SK-N-SH (cell line): ENCODE measurements around the gene CNGA1. TPM values are rescaled to one million over a fixed set of nuclear protein-coding genes. Genes with fewer than 3 reads are reported as not detected.
"Not testable (repeated sequence)": the region's sequence is repeated elsewhere in the genome, so short reads cannot be mapped to it uniquely, and the experiment has no call there.

Experiments
- CTCF ChIA-PET: fragments of 300-600, 350-600 bp; formaldehyde crosslinking; extraction: SDS; loops from one replicate; lab custom pipeline; 2021; lab: Yijun Ruan, JAX
- POLR2A ChIA-PET: fragments of 350-600 bp; sonication (Branson Sonifier 250); formaldehyde crosslinking; extraction: SDS; loops from one replicate; lab custom pipeline; 2020; ENCODE audit warnings: antibody characterized with exemption, inconsistent platforms; lab: Yijun Ruan, JAX
- DNase-seq: peaks from one replicate; pipeline ENCODE4 v3.0.0; 2012
- H2AFZ ChIP-seq: fragments of 200-600 bp; sonication (generic); 2 replicates; pipeline ENCODE4 v1.8.1; 2016; ENCODE audit warnings: antibody characterized with exemption, mild to moderate bottlenecking, low read depth
- H3F3A ChIP-seq: fragments of 200-600 bp; sonication (generic); replicated peaks from 2 replicates; pipeline ENCODE3; 2016; ENCODE audit warnings: antibody characterized with exemption, mild to moderate bottlenecking; ENCODE audit not compliant: insufficient read depth
- H3K27ac ChIP-seq, 2 experiments: fragments of 200-500 bp in 1 of 2; fragments of 200-600 bp in 1 of 2; sonication (Bioruptor generic) in 1 of 2; sonication (generic), shearing (Covaris generic) in 1 of 2; 2 replicates each; pipeline versions ENCODE4 v1.5.1 to v1.6.1; 2014 to 2016; ENCODE audit warnings: low read depth in 2 of 2, inconsistent platforms in 1 of 2, low read length in 1 of 2, mild to moderate bottlenecking in 1 of 2, mixed read lengths in 1 of 2
- H3K27me3 ChIP-seq: fragments of 200-600 bp; sonication (generic), shearing (Covaris generic); 2 replicates; pipeline ENCODE4 v1.6.1; 2016; ENCODE audit warnings: mixed run types; ENCODE audit not compliant: insufficient read depth
- H3K36me3 ChIP-seq, 2 experiments: fragments of 200-500 bp in 1 of 2; fragments of 200-600 bp in 1 of 2; sonication (Bioruptor generic) in 1 of 2; sonication (generic) in 1 of 2; replicated peaks in 1 of 2; 2 replicates each; pipeline versions ENCODE3 to v1.5.1; 2014 to 2016; ENCODE audit warnings: low read length in 1 of 2, mild to moderate bottlenecking in 1 of 2; ENCODE audit not compliant: insufficient read depth in 2 of 2, control insufficient read depth in 1 of 2
- H3K4me1 ChIP-seq, 2 experiments: fragments of 200-500 bp in 1 of 2; fragments of 200-600 bp in 1 of 2; sonication (Bioruptor generic) in 1 of 2; sonication (generic), shearing (Covaris generic) in 1 of 2; 2 replicates each; pipeline versions ENCODE4 v1.5.1 to v1.6.1; 2014 to 2016; ENCODE audit warnings: low read depth in 1 of 2, low read length in 1 of 2, mixed run types in 1 of 2; ENCODE audit not compliant: insufficient read depth in 2 of 2, control insufficient read depth in 1 of 2
- H3K4me2 ChIP-seq: fragments of 200-600 bp; sonication (generic), shearing (Covaris generic); 2 replicates; pipeline ENCODE4 v1.6.1; 2017; ENCODE audit warnings: mixed run types
- H3K4me3 ChIP-seq, 2 experiments: fragments of 200-500 bp in 1 of 2; fragments of 200-600 bp in 1 of 2; sonication (Bioruptor generic) in 1 of 2; sonication (generic), shearing (Covaris generic) in 1 of 2; 2 replicates each; pipeline versions ENCODE4 v1.5.1 to v1.8.1; 2014 to 2016; ENCODE audit warnings: low read depth in 2 of 2, inconsistent platforms in 1 of 2, low read length in 1 of 2, mild to moderate bottlenecking in 1 of 2, mixed read lengths in 1 of 2, moderate library complexity in 1 of 2
- H3K79me2 ChIP-seq: fragments of 200-600 bp; sonication (generic); 2 replicates; pipeline ENCODE4 v1.8.1; 2017; ENCODE audit warnings: mild to moderate bottlenecking; ENCODE audit not compliant: insufficient read depth
- H3K9ac ChIP-seq: fragments of 200-600 bp; sonication (generic); 2 replicates; pipeline ENCODE4 v1.6.1; 2017; ENCODE audit warnings: mixed run types
- H3K9me2 ChIP-seq: fragments of 200-600 bp; sonication (generic); 2 replicates; pipeline ENCODE4 v1.6.1; 2017; ENCODE audit warnings: mixed run types
- H3K9me3 ChIP-seq: fragments of 200-600 bp; sonication (generic); 2 replicates; pipeline ENCODE4 v1.6.1; 2017; ENCODE audit warnings: mixed run types, mild to moderate bottlenecking, moderate library complexity
- H4K20me1 ChIP-seq: fragments of 200-600 bp; sonication (generic); 2 replicates; pipeline ENCODE4 v1.6.1; 2017; ENCODE audit warnings: mild to moderate bottlenecking, mixed run types; ENCODE audit not compliant: insufficient read depth
- CTCF ChIP-seq: fragments of 200-600 bp; sonication (generic); IDR thresholded peaks from 2 replicates; pipeline ENCODE4 v1.6.1; 2017; ENCODE audit warnings: antibody characterized with exemption, mild to moderate bottlenecking, moderate library complexity
- GABPA ChIP-seq: IDR thresholded peaks from 2 replicates; pipeline ENCODE4 v1.4.0; 2012; ENCODE audit warnings: low read depth, mild to moderate bottlenecking
- GATA2 ChIP-seq: sonication (generic); formaldehyde crosslinking; IDR thresholded peaks from 2 replicates; pipeline ENCODE4 v1.5.0; 2020; ENCODE audit warnings: mild to moderate bottlenecking, missing genetic modification reagents
- IRF3 ChIP-seq: fragments of 150-350 bp; IDR thresholded peaks from 2 replicates; pipeline ENCODE4 v1.6.1; 2016; ENCODE audit warnings: mild to moderate bottlenecking, low read depth, low read length
- JUND ChIP-seq: IDR thresholded peaks from 2 replicates; pipeline ENCODE4 v1.4.0; 2012
- MXI1 ChIP-seq: IDR thresholded peaks from 2 replicates; pipeline ENCODE4 v1.6.1; 2012; ENCODE audit warnings: mild to moderate bottlenecking, low read depth, low read length, improper control_type of control experiment
- POLR2AphosphoS5 ChIP-seq: IDR thresholded peaks from 2 replicates; pipeline ENCODE4 v1.6.1; 2012; ENCODE audit warnings: low read depth, low read length
- TAF1 ChIP-seq: IDR thresholded peaks from 2 replicates; pipeline ENCODE4 v1.6.1; 2012; ENCODE audit warnings: low read depth, mild to moderate bottlenecking, low read length, moderate library complexity, borderline replicate concordance
- TCF12 ChIP-seq: IDR thresholded peaks from 2 replicates; pipeline ENCODE4 v1.4.0; 2012
- TEAD4 ChIP-seq: IDR thresholded peaks from 2 replicates; pipeline ENCODE4 v1.4.0; 2012; ENCODE audit warnings: mild to moderate bottlenecking, borderline replicate concordance; ENCODE audit not compliant: insufficient read depth
- WGBS: methylation state at CpG from one replicate; pipeline ENCODE4 v1.1.6; 2017; ENCODE audit warnings: low lambda C conversion rate; 5-methylcytosine and 5-hydroxymethylcytosine counted together
- polyA plus RNA-seq, 3 experiments: library from polyadenylated mRNA; depleted of rRNA; stranded (reverse); fragments of >200 nt; gene quantifications; 2 replicates each; pipeline ENCODE4 v1.2.3, GENCODE V29; 2012
- TF ChIP-seq, protein P1 (sequence below): IDR thresholded peaks from 2 replicates; pipeline ENCODE4 v1.4.0; 2012; ENCODE audit warnings: low read depth, borderline replicate concordance
- TF ChIP-seq, protein P2 (sequence below): IDR thresholded peaks from 2 replicates; pipeline ENCODE4; 2012

Gene CNGA1
- polyA plus RNA-seq, 1 of the 3 experiments (the other 2 are of a cell fraction), result 0.23 TPM

DNA sequence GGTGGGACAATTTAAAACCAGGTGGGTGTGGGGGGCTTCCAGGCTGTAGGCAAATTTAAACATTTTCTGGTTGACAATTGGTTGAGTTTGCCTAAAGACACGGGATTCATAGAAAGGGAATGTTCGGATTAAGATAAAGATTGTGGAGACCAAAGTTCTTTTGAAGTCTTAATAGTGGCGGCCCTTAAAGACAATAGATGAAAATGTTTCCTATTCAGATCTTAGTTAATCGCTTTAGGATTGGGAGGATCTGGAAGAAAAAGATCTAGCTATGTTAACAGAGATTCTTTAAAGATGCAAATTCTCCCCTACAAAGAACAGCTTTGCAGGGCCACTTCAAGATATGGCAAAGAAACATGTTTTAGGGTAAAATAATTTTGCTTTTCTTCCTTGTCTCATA, 4.8 kb downstream of the CNGA1 start:
- peaks cover 7% of the 10 kb centered on the region; the same call in 1 of the 2 replicates for H3K9me3 ChIP-seq
- CTCF ChIA-PET, result no interaction called here

GRCh38 chr4:48010906-48011305, 5.6 kb downstream of the CNGA1 start:
- H3K9me2 ChIP-seq, POLR2A ChIA-PET, H3K36me3 ChIP-seq, H3K4me1 ChIP-seq, H3K27ac ChIP-seq, H4K20me1 ChIP-seq, H3K27me3 ChIP-seq, H3K4me3 ChIP-seq, H2AFZ ChIP-seq, H3K79me2 ChIP-seq, H3K9ac ChIP-seq, DNase-seq, H3K4me2 ChIP-seq, H3F3A ChIP-seq: not testable (repeated sequence)
- CTCF ChIA-PET, result interaction anchor here (0.7 to 1.4 kb wide), 3 partner anchors 76 to 757 kb away, joined by 3 read pairs; no protein-coding TSS in a partner anchor
- 62% methylated on average over 6 of the region's 6 CpGs for WGBS
- H3K9me3 ChIP-seq, result peaks cover 11% of the 10 kb centered on the region; the same call in 1 of the 2 replicates

More for the DNA sequence above, 4.8 kb downstream of the CNGA1 start:
- 60% methylated on average over 4 of the region's 4 CpGs for WGBS
- DNase-seq, result no peak
- H3K4me3 ChIP-seq, result no peak overlapping the region
- no peak overlapping the region for H3K27ac ChIP-seq
- H2AFZ ChIP-seq, result no peak overlapping the region
- H3K9me2 ChIP-seq, result no peaks in the 10 kb centered on the region
- H3F3A ChIP-seq, result no peaks in the 10 kb centered on the region
- no peak overlapping the region for H3K9ac ChIP-seq
- peaks cover 0 to 2% of the 10 kb centered on the region in 2 experiments; a peak in 1 of 4 replicates for H3K4me1 ChIP-seq
- TF ChIP-seq JUND (no peak), POLR2AphosphoS5 (no peak), GATA2 (no peak), TAF1 (no peak), CTCF (no peak), TEAD4 (no peak), MXI1 (no peak), IRF3 (no peak), GABPA (no peak), TCF12 (no peak)
- TF ChIP-seq, protein P1, sequence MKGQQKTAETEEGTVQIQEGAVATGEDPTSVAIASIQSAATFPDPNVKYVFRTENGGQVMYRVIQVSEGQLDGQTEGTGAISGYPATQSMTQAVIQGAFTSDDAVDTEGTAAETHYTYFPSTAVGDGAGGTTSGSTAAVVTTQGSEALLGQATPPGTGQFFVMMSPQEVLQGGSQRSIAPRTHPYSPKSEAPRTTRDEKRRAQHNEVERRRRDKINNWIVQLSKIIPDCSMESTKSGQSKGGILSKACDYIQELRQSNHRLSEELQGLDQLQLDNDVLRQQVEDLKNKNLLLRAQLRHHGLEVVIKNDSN, result no peak
- TF ChIP-seq, protein P2, sequence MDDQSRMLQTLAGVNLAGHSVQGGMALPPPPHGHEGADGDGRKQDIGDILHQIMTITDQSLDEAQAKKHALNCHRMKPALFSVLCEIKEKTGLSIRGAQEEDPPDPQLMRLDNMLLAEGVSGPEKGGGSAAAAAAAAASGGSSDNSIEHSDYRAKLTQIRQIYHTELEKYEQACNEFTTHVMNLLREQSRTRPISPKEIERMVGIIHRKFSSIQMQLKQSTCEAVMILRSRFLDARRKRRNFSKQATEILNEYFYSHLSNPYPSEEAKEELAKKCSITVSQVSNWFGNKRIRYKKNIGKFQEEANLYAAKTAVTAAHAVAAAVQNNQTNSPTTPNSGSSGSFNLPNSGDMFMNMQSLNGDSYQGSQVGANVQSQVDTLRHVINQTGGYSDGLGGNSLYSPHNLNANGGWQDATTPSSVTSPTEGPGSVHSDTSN, result no peak
- H3K4me2 ChIP-seq, result no peak overlapping the region
- H3K27me3 ChIP-seq, result no peaks in the 10 kb centered on the region
- H4K20me1 ChIP-seq, result no peaks in the 10 kb centered on the region
- POLR2A ChIA-PET, result no interaction called here
- no peaks in the 10 kb centered on the region for H3K36me3 ChIP-seq
- no peaks in the 10 kb centered on the region for H3K79me2 ChIP-seq
